Stimulated activated naive CD4-positive, alpha-beta T cell (primary cell): ENCODE results near the gene TOB1.

Experiments
- DNase-seq, 6 experiments: peaks; one replicate each; lab custom pipeline; 2025; lab: John Stamatoyannopoulos, UW

Gene TOB1

GRCh38 chr17:50832267-50832863 is 33.8 kb downstream of the TOB1 start:
- no peak for DNase-seq

DNA sequence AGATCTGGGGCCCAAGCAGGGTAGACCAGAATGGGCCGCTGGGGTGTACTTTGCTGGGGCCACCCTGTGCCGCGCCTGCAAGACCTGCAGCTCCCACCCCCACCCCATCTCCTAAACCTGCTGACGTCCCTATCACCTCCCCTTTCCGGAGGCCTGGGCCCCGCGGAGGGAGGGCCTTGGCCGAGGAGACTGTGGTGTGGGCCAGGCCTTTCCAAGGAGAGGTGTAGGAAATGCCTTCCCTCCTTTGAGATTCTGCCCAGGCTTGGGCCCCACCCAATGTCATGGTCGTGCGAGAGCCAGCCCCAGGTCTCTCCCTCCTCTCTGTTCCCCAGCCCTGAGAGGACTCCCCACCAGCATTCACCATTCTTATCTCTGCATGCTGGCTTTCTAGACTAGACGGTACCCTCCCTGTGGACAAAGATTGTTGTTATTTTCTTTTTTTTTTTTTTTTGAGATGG is 34.7 kb downstream of the TOB1 start:
- DNase-seq: no peak

- DNase-seq: no peak
Measured at GRCh38 chr17:50830994-50831393, 35.2 kb downstream of the TOB1 start.

DNA sequence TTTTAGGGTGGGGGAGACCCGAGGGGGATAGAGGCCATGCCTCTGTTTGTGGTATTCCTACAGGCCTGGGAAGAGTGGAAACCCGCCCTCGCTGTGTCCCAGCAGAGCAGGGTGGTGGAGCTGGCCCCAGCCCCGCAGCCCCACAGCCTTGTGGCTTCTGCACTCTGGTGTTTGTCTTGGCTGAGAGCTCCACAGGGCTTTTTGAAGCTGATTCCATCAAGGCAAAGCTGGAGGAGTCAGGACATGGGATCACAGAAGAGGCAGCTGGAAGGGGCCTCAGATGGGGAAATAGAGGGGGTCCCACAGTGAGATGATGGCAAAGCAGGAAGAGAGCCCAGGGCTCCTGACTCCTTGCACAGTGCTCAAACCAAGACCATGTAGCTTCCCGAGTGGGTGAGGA is 35.8 kb downstream of the TOB1 start:
- no peak for DNase-seq

DNA sequence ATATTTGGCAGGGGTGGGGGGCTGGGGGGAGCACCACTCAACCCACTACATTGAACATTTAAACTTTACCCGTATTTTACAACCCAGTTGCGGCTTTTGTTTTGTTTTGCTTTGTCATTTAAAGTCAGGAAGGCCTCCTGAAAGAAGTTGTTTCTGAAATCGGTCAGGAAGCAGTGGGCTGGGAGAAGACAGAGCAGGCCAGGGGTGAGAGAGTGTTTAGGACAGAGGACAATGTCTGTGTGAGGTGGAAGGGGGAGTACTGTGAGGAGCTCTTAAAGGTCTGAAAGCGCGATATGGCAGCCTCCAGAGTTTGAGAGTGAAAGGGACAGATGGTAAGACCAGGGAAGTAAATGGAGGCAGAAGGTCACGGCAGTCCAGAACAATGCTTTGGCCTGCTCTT is 36.8 kb downstream of the TOB1 start:
- no peak for DNase-seq

GRCh38 chr17:50828508-50829170 is 37.5 kb downstream of the TOB1 start:
- no peak for DNase-seq

DNA sequence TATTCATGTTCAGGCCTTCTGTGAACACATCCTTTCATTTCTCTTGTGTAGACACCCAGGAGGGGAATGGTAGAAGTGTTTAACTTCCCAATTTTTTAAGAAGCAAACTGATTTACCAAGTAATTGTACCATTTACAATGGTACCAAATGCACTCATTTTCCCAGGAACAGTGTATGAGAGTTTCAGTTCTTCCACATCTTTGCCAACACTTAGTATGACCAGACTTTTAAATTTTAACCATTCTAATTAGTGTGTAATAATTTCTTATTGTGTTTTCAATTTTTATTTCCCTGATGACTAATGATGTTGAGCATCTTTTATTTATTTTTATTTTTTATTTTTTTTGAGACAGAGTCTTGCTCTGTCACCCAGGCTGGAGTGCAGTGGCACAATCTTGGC is 41.0 kb downstream of the TOB1 start:
- DNase-seq: no peak

GRCh38 chr17:50824429-50824828 is 41.7 kb downstream of the TOB1 start:
- DNase-seq: no peak

- no peak for DNase-seq
Measured at GRCh38 chr17:50822550-50822949, 43.6 kb downstream of the TOB1 start.

DNA sequence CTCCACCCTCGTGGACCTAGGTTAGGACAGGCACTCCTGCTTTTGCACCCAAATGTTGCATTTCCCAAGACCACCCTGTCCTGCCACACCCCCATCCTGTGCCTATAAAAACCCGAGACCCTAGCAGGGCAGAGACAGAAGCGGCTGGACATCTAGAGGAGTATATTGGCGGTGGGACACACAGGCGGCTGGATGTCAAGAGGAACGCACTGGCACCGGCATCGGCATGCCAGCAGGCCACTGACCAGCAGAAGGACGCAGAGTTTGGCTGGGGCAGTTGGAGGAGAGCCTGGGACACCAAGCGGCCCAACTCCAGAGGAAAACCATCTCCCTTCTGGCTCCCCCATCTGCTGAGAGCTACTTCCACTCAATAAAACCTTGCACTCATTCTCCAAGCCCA is 45.5 kb downstream of the TOB1 start:
- DNase-seq: no peak

GRCh38 chr17:50818921-50819657 is 47.1 kb downstream of the TOB1 start:
- no peak for DNase-seq

DNA sequence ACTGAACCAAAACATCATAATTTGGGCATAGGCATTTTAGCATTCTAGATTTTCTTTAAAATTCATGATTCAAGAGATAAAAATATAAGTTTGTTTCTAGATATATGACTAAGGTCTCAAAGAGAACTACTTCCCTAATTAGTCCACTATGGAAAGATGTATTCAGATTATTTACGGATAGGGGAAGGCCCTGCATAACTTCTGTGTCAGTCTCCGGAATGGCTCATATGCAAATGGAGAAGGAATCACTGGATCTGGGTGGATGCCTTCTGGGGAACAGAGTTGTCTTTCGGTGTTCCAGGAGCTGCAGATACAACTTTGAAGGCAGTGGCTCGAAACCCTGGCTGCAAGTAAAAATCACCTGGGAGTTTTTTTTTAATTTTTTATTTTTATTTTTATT is 47.9 kb downstream of the TOB1 start:
- DNase-seq: no peak

- no peak for DNase-seq
Measured at GRCh38 chr17:50817838-50818237, 48.3 kb downstream of the TOB1 start.

- peak; percentile 18 to 66 (median 38) for DNase-seq
Measured at GRCh38 chr17:50816771-50817751, 49.1 kb downstream of the TOB1 start.

- DNase-seq: no peak
Measured at GRCh38 chr17:50816271-50816670, 49.9 kb downstream of the TOB1 start.

- no peak for DNase-seq
Measured at GRCh38 chr17:50815400-50815799, 50.8 kb downstream of the TOB1 start.

GRCh38 chr17:50813583-50813982 is 52.6 kb downstream of the TOB1 start:
- no peak for DNase-seq
